Osteocyte (in vitro differentiated cells): ENCODE results near the gene KLHL3. TPM values are rescaled to one million over a fixed set of nuclear protein-coding genes. Genes with fewer than 3 reads are reported as not detected.

ENCODE experiments used
- DNase-seq: peaks from one replicate; pipeline ENCODE4 v3.0.0; 2021; ENCODE audit warnings: mixed read lengths; ENCODE audit not compliant: unreplicated experiment; ENCODE audit errors: extremely low spot score
- H3K27ac Mint-ChIP-seq: one replicate; pipeline ENCODE4 v1.8.0; 2021; ENCODE audit warnings: mild to moderate bottlenecking, mixed read lengths; ENCODE audit not compliant: unreplicated experiment
- H3K27me3 Mint-ChIP-seq: one replicate; pipeline ENCODE4 v1.8.0; 2021; ENCODE audit warnings: mixed read lengths; ENCODE audit not compliant: unreplicated experiment
- H3K36me3 Mint-ChIP-seq: one replicate; pipeline ENCODE4 v1.8.0; 2021; ENCODE audit warnings: mixed read lengths; ENCODE audit not compliant: unreplicated experiment
- H3K4me1 Mint-ChIP-seq: one replicate; pipeline ENCODE4 v1.8.0; 2021; ENCODE audit warnings: mixed read lengths; ENCODE audit not compliant: unreplicated experiment
- H3K4me3 Mint-ChIP-seq: one replicate; pipeline ENCODE4 v1.8.0; 2021; ENCODE audit warnings: mild to moderate bottlenecking, moderate library complexity, mixed read lengths; ENCODE audit not compliant: unreplicated experiment
- H3K9me3 Mint-ChIP-seq: one replicate; pipeline ENCODE4 v1.8.0; 2021; ENCODE audit warnings: mixed read lengths; ENCODE audit not compliant: unreplicated experiment
- total RNA-seq: library from RNA; stranded (reverse); gene quantifications from 2 replicates; pipeline ENCODE4 v1.2.1, GENCODE V29; 2021
- TF ChIP-seq, protein P1 (sequence below): fragments of 200-600 bp; sonication (generic); IDR thresholded peaks from 2 replicates; pipeline ENCODE4 v1.5.0; 2021; ENCODE audit warnings: antibody characterized with exemption, mild to moderate bottlenecking, moderate library complexity

KLHL3 gene
- total RNA-seq, 1 donor from 2014 or later, result 3.1 TPM

DNA sequence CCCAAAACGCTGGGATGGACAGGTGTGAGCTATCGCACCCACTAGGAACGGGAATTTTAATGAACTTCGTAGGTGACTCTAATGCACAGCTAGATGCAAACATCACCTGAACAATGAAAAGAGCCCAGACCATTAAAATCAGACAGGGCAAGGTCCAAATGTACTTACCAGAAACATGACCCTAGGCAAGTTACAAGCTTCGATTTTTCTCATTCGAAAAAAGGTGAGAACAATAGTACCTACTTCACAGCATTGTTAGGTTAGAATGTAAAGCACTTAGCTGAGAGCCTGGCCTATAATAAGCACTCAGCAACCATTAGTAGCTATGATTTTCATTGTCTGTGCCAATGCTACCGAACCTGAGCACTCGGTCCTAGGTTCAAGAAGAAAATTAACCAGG is 5.8 kb upstream of the KLHL3 start:
- DNase-seq, result no peak
- peaks cover 6% of the 10 kb centered on the region for H3K9me3 Mint-ChIP-seq
- no peak overlapping the region for H3K27ac Mint-ChIP-seq
- TF ChIP-seq, protein P1, sequence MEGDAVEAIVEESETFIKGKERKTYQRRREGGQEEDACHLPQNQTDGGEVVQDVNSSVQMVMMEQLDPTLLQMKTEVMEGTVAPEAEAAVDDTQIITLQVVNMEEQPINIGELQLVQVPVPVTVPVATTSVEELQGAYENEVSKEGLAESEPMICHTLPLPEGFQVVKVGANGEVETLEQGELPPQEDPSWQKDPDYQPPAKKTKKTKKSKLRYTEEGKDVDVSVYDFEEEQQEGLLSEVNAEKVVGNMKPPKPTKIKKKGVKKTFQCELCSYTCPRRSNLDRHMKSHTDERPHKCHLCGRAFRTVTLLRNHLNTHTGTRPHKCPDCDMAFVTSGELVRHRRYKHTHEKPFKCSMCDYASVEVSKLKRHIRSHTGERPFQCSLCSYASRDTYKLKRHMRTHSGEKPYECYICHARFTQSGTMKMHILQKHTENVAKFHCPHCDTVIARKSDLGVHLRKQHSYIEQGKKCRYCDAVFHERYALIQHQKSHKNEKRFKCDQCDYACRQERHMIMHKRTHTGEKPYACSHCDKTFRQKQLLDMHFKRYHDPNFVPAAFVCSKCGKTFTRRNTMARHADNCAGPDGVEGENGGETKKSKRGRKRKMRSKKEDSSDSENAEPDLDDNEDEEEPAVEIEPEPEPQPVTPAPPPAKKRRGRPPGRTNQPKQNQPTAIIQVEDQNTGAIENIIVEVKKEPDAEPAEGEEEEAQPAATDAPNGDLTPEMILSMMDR, result no peak
- H3K36me3 Mint-ChIP-seq, result peaks cover 3% of the 10 kb centered on the region
- H3K4me3 Mint-ChIP-seq, result no peak overlapping the region
- peaks cover 2% of the 10 kb centered on the region for H3K27me3 Mint-ChIP-seq
- H3K4me1 Mint-ChIP-seq, result no peaks in the 10 kb centered on the region

DNA sequence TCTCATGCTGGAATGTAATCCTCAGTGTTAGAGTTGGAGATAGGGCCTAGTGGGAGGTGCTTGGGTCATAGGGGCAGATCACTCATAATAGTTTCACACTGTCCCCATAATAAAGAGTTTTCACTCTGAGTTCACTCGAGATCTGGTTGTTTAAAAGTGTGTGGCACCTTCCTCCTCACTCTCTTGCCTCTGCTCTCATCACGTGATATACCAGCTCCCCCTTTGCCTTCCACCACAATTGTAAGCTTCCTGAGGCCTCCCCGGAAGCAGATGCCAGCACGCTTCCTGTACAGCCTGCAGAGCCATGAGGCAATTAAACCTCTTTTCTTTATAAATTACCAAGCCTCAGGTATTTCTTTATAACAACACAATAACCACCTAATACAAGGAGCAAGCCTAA is 3.8 kb upstream of the KLHL3 start:
- DNase-seq, result no peak
- H3K4me3 Mint-ChIP-seq, result no peak overlapping the region
- TF ChIP-seq, protein P1, result no peak
- no peak overlapping the region for H3K27ac Mint-ChIP-seq
- no peaks in the 10 kb centered on the region for H3K4me1 Mint-ChIP-seq
- H3K27me3 Mint-ChIP-seq, result peaks cover 2% of the 10 kb centered on the region
- H3K9me3 Mint-ChIP-seq, result peaks cover 6% of the 10 kb centered on the region
- H3K36me3 Mint-ChIP-seq, result peaks cover 3% of the 10 kb centered on the region

DNA sequence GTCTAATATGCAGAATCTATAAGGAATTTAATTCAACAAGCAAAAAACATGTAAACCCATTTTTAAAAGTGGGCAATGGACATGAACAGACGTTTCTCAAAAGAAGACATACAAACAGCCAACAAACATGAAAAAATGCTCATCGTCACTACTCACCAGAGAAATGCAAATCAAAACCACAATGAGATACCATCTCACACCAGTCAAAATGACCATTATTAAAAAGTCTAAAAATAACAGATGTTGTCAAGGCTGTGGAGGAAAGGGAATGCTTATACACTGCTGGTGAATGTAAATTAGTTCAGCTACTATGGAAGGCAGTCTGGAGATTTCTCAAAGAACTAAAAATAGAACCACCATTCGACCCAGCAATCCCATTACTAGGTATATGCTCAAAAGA is 3.1 kb upstream of the KLHL3 start:
- Mint-ChIP-seq H3K4me3 (no peak overlapping the region), H3K9me3 (peaks cover 6% of the 10 kb centered on the region), H3K36me3 (peaks cover 3% of the 10 kb centered on the region), H3K4me1 (no peaks in the 10 kb centered on the region), H3K27ac (no peak overlapping the region), H3K27me3 (peaks cover 2% of the 10 kb centered on the region)
- no peak for DNase-seq
- TF ChIP-seq, protein P1, result no peak

DNA sequence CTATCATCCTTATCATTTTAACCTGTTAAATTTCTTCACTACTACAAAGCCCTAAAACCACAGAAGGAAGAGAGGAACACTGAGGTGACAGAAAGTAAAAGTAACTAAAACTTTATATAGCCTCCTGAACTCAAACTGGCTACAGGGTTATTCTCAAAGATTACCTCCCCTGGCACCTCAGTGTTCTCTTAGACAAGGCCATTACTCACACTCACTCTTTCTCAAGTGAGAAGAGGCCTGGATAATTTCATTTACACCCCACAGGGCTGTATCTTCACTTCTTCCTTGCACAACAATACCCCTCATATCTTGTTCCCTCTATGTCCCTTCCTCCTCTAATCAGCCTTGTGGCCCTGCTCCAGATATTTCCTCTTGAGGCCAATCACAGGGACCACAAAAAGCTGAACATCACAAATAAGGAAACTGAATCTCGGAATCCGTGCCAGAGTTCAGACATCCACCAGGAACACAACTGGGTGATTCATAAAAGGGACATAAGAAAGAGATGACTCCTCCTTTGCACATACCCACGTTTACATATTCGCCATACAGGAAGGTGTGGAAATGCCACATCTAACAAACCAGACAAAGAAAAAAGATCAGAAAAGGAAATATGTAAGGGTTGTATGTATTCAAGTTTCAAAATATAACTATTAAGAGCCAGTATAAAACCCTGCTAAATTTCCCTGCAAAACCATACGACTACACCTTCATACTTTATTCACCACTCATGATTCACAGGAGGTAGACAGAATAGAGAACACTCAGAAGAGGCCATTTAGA is 1.7 kb upstream of the KLHL3 start:
- DNase-seq, result no peak

DNA sequence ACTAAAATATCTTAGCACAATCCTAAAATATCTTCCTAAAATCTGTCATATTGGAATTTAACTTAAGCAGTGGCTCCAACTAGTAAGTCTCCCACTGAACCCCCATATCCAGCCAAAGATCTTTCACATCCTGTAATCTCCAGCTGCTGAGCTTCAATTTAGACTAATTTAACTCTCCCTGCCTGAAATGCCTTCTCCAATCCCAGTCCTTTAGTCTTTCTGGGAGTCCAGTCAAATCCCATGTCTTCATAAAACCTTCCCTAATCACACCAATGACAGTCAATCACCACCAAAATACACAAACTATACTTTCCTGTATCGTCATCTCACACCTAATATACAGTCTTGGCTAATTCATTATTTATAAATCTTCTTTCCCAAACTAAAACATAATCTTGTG is 607 bp upstream of the KLHL3 start:
- TF ChIP-seq, protein P1, result no peak
- Mint-ChIP-seq H3K27me3 (no peaks in the 10 kb centered on the region), H3K4me3 (no peak overlapping the region), H3K9me3 (peaks cover 6% of the 10 kb centered on the region), H3K36me3 (peaks cover 3% of the 10 kb centered on the region), H3K27ac (no peak overlapping the region), H3K4me1 (no peaks in the 10 kb centered on the region)
- DNase-seq, result no peak

More for the DNA sequence above, 1.7 kb upstream of the KLHL3 start:
- H3K4me3 Mint-ChIP-seq, result no peak overlapping the region
- no peak overlapping the region for H3K27ac Mint-ChIP-seq
- no peaks in the 10 kb centered on the region for H3K27me3 Mint-ChIP-seq
- TF ChIP-seq, protein P1, result no peak
- peaks cover 6% of the 10 kb centered on the region for H3K9me3 Mint-ChIP-seq
- H3K36me3 Mint-ChIP-seq, result peaks cover 3% of the 10 kb centered on the region
- H3K4me1 Mint-ChIP-seq, result no peaks in the 10 kb centered on the region
